Sigmoid colon (tissue), 7 donors: ENCODE measurements around the gene NME2. TPM values are rescaled to one million over a fixed set of nuclear protein-coding genes. Genes with fewer than 3 reads are reported as not detected.

Experiments used
- DNase-seq: peaks from one replicate; pipeline ENCODE4 v3.0.0-alpha.2; 2019
- H3K27ac ChIP-seq, 4 donors: fragments of 200-600 bp; sonication (generic); one replicate each; pipeline ENCODE4 v1.5.1; 2016 to 2019; ENCODE audit warnings: mild to moderate bottlenecking in 1 of 4
- H3K27me3 ChIP-seq, 3 donors: fragments of 200-600 bp; sonication (generic); one replicate each; pipeline ENCODE4 v1.5.1; 2019; ENCODE audit warnings: mild to moderate bottlenecking in 1 of 3
- H3K36me3 ChIP-seq, 4 donors: fragments of 200-600 bp; sonication (generic); one replicate each; pipeline ENCODE4 v1.5.1; 2016 to 2019
- H3K4me1 ChIP-seq, 4 donors: fragments of 200-600 bp; sonication (generic); one replicate each; pipeline ENCODE4 v1.5.1; 2017 to 2019
- H3K4me3 ChIP-seq, 4 donors: fragments of 200-600 bp; sonication (generic); one replicate each; pipeline ENCODE4 v1.5.1; 2017 to 2019; ENCODE audit warnings: mild to moderate bottlenecking in 2 of 4, moderate library complexity in 1 of 4
- H3K9me3 ChIP-seq, 4 donors: fragments of 200-600 bp in 3 of 4; sonication (generic) in 3 of 4; one replicate each; pipeline versions ENCODE4 v1.5.1 to v1.6.1; 2013 to 2019
- EP300 ChIP-seq, 4 donors: sonication (generic); formaldehyde crosslinking; IDR thresholded peaks; one replicate each; pipeline ENCODE4 v1.6.1; 2017; ENCODE audit warnings: antibody characterized with exemption in 4 of 4
- POLR2A ChIP-seq, 2 donors: fragments of 450-650 bp; IDR thresholded peaks; one replicate each; pipeline ENCODE4 v1.6.1; 2016; ENCODE audit warnings: antibody characterized with exemption in 2 of 2, mild to moderate bottlenecking in 2 of 2, moderate library complexity in 2 of 2
- POLR2AphosphoS5 ChIP-seq, 4 donors: sonication (generic); formaldehyde crosslinking; IDR thresholded peaks; one replicate each; pipeline ENCODE4 v1.6.1; 2017; ENCODE audit warnings: antibody characterized with exemption in 4 of 4
- WGBS, 2 donors: extraction: QIAGEN DNeasy Blood & Tissue Kit; methylation state at CpG; one replicate each; pipeline ENCODE4 v1.1.7; 2013; 5-methylcytosine and 5-hydroxymethylcytosine counted together
- intact Hi-C: fragments of 100-400 bp; cut with DNase I; formaldehyde crosslinking; loops from one replicate; pipeline ENCODE4 v1.15.1; 2023
- polyA plus RNA-seq, 3 donors: library from polyadenylated mRNA; stranded (reverse); fragments of 200-250 nt; gene quantifications; one replicate each; pipeline ENCODE4 v1.2.3, GENCODE V29; 2013
- total RNA-seq, 4 donors: library from RNA; depleted of rRNA; stranded (reverse); fragments of >200 nt; gene quantifications; one replicate each; pipeline ENCODE4 v1.1.0, GENCODE V29; 2016
- TF ChIP-seq, protein P1 (sequence below), 4 experiments: fragments of 450-650 bp in 3 of 4; fragments of 200-600 bp in 1 of 4; IDR thresholded peaks; one replicate each; pipeline ENCODE4 v1.5.1; 2016 to 2019; ENCODE audit warnings: antibody characterized with exemption in 4 of 4, mild to moderate bottlenecking in 3 of 4, moderate library complexity in 2 of 4
- donor health status: healthy with polysubstance abuse.
- donor health status: Bipolar disorder and iron deficiency.
- donor health status: healthy.

NME2 gene
- total and polyA plus RNA-seq, 7 donors = 443 to 957 (median 532) TPM

DNA sequence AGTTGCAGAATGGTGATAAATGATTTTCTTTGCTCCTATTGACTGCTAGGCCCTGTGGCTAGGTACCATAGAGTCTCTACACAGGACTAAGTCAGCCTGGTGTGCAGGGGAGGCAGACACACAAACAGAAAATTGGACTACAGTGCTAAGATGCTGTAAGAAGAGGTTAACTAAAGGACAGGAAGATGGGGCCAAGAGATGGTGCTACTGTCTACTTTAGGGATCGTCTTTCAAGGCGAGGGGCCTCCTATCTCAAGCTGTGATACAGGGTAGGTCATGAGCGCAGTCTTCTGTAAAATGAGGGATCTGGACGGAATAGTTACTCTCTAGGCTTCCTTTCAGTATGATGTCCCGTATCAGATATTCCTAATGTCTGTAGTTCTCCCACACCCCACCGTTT lies 12.0 kb upstream of the NME2 start:
- H3K36me3 ChIP-seq = peaks cover 0 to 8% (median 0%) of the 10 kb centered on the region in 4 donors
- no peaks in the 10 kb centered on the region for H3K9me3 ChIP-seq
- DNase-seq = no peak
- peak overlapping the region in 2 of 4 donors; percentile 88 to 94 for H3K27ac ChIP-seq
- H3K4me1 ChIP-seq = peaks cover 0 to 22% (median 18%) of the 10 kb centered on the region in 4 donors
- TF ChIP-seq, protein P1, sequence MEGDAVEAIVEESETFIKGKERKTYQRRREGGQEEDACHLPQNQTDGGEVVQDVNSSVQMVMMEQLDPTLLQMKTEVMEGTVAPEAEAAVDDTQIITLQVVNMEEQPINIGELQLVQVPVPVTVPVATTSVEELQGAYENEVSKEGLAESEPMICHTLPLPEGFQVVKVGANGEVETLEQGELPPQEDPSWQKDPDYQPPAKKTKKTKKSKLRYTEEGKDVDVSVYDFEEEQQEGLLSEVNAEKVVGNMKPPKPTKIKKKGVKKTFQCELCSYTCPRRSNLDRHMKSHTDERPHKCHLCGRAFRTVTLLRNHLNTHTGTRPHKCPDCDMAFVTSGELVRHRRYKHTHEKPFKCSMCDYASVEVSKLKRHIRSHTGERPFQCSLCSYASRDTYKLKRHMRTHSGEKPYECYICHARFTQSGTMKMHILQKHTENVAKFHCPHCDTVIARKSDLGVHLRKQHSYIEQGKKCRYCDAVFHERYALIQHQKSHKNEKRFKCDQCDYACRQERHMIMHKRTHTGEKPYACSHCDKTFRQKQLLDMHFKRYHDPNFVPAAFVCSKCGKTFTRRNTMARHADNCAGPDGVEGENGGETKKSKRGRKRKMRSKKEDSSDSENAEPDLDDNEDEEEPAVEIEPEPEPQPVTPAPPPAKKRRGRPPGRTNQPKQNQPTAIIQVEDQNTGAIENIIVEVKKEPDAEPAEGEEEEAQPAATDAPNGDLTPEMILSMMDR (IDR thresholded peaks at IDR 0.05) = no peak
- TF ChIP-seq POLR2AphosphoS5 (IDR thresholded peaks at IDR 0.05) (no peak), EP300 (IDR thresholded peaks at IDR 0.05) (no peak), POLR2A (IDR thresholded peaks at IDR 0.05) (no peak)
- WGBS, 2 donors = 5 to 15% methylated on average over 6 of the region's 6 CpGs
- peak overlapping the region; percentile 52 to 66 (median 57) for H3K4me3 ChIP-seq
- intact Hi-C loops = loop anchor here (5.0 to 10.0 kb wide), 3 partner anchors 97 to 609 kb away; partner anchors contain the start of gene SPATA20
- no peaks in the 10 kb centered on the region for H3K27me3 ChIP-seq

DNA sequence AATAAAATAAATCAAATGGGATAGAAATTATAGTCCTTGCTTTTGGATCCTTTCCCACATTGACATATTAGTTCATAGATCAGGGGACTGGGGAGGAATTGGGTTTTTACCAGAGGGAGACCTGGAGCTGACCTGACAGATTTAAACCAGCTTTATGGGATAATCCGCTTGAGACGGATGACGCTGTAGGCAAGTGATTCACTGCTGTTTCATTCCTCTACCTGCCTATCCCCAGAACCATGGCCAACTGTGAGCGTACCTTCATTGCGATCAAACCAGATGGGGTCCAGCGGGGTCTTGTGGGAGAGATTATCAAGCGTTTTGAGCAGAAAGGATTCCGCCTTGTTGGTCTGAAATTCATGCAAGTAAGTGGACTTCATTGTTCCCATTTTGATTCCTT lies 10.8 kb upstream of the NME2 start:
- Histone ChIP-seq H3K9me3 (no peaks in the 10 kb centered on the region), H3K36me3 (peaks cover 0 to 15% (median 0%) of the 10 kb centered on the region in 4 donors), H3K27ac (no peak overlapping the region), H3K4me1 (peaks cover 0 to 22% (median 18%) of the 10 kb centered on the region in 4 donors), H3K4me3 (no peak overlapping the region), H3K27me3 (no peaks in the 10 kb centered on the region)
- no peak for DNase-seq
- intact Hi-C loops = loop anchor here (10.0 kb wide), 1 partner anchor 611 kb away; the partner anchor contains the start of gene SPATA20
- 95 to 98% methylated on average over 8 of the region's 8 CpGs for WGBS, 2 donors
- TF ChIP-seq POLR2AphosphoS5 (IDR thresholded peaks at IDR 0.05) = no peak
- TF ChIP-seq, protein P1 (IDR thresholded peaks at IDR 0.05) = no peak
- TF ChIP-seq EP300 (IDR thresholded peaks at IDR 0.05) = no peak

DNA sequence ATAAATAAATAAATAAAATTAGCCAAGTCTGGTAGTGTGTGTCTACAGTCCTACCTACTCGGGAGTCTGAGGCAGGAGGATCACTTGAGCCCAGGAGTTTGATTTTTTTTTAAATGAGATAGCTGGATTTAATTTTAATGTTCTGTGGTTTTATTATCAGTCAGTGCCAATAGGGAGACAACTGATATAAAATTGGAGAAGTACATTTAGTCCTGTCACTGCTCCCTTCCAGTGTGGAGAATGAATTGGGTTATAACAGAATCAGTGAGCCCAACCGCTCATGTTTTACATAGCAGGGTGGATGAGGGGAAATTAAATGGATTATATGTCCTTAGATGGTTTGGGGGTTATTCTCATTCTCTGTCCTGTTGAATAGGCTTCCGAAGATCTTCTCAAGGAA lies 6.6 kb upstream of the NME2 start:
- TF ChIP-seq EP300 (IDR thresholded peaks at IDR 0.05) (no peak), POLR2A (IDR thresholded peaks at IDR 0.05) (no peak), POLR2AphosphoS5 (IDR thresholded peaks at IDR 0.05) (no peak)
- TF ChIP-seq, protein P1 (IDR thresholded peaks at IDR 0.05) = no peak
- Histone ChIP-seq H3K9me3 (no peaks in the 10 kb centered on the region), H3K4me1 (peaks cover 0 to 6% (median 3%) of the 10 kb centered on the region in 4 donors), H3K4me3 (no peak overlapping the region), H3K27ac (no peak overlapping the region), H3K27me3 (no peaks in the 10 kb centered on the region), H3K36me3 (peaks cover 0 to 33% (median 2%) of the 10 kb centered on the region in 4 donors)
- no peak for DNase-seq
- 97% methylated on average over 3 of the region's 3 CpGs for WGBS, 2 donors
- intact Hi-C loops = loop anchor here (10.0 kb wide), 1 partner anchor 615 kb away; the partner anchor contains the start of gene SPATA20

DNA sequence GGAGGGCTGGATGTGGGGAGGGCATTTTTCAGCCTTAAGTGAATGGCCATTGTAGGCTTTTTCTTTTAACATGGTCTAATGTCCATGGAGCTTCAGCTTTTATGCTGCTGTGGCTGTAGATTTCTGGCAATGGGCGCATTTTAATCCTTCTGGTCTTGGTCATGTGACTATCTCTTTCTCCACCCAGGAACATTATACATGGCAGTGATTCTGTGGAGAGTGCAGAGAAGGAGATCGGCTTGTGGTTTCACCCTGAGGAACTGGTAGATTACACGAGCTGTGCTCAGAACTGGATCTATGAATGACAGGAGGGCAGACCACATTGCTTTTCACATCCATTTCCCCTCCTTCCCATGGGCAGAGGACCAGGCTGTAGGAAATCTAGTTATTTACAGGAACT lies 4.7 kb upstream of the NME2 start:
- no peak overlapping the region for H3K27ac ChIP-seq
- H3K36me3 ChIP-seq = peaks cover 0 to 33% (median 2%) of the 10 kb centered on the region in 4 donors
- no peaks in the 10 kb centered on the region for H3K9me3 ChIP-seq
- no peaks in the 10 kb centered on the region for H3K27me3 ChIP-seq
- H3K4me1 ChIP-seq = peaks cover 0 to 6% (median 5%) of the 10 kb centered on the region in 4 donors
- intact Hi-C loops = no loop called here
- TF ChIP-seq EP300 (IDR thresholded peaks at IDR 0.05) (no peak), POLR2AphosphoS5 (IDR thresholded peaks at IDR 0.05) (no peak), POLR2A (IDR thresholded peaks at IDR 0.05) (no peak)
- TF ChIP-seq, protein P1 (IDR thresholded peaks at IDR 0.05) = no peak
- 58 to 91% methylated on average over 3 of the region's 3 CpGs for WGBS, 2 donors
- no peak for DNase-seq
- no peak overlapping the region for H3K4me3 ChIP-seq
